Measurements from ENCODE around the gene GATA6. TPM values are rescaled to one million over a fixed set of nuclear protein-coding genes. Genes with fewer than 3 reads are reported as not detected.
A peak's percentile ranks its signal among the peaks of the same experiment; 100 is the strongest.

GATA6 gene
- total RNA-seq, result 100 to 1,000 TPM; 106 to 158 TPM
- polyA plus RNA-seq (2013, experiment 1 of 2), result 30.0 TPM
- 39.3 TPM for polyA plus RNA-seq (2013, experiment 2 of 2)
- long read RNA-seq, experiment 1, transcript GATA6-201 (7 exons, 3,770 nt), result minor isoform, 13 of 76 reads
- long read RNA-seq, experiment 1, transcript GATA6-202 (6 exons, 2,057 nt), result major isoform, 16 of 76 reads
- long read RNA-seq, experiment 1, partial matches to known transcripts, result 14 of 76 reads
- long read RNA-seq, experiment 1, other reads (novel, unspliced or antisense), result 33 of 76 reads
- long read RNA-seq, experiment 2, transcript GATA6-201 (7 exons, 3,770 nt), result major isoform, 681 of 831 reads
- long read RNA-seq, experiment 2, transcript GATA6-202 (6 exons, 2,057 nt), result minor isoform, 53 of 831 reads
- long read RNA-seq, experiment 2, partial matches to known transcripts, result 10 of 831 reads
- long read RNA-seq, experiment 2, other reads (novel, unspliced or antisense), result 87 of 831 reads
- long read RNA-seq, experiment 3, partial matches to known transcripts, result 365 of 373 reads
- long read RNA-seq, experiment 3, other reads (novel, unspliced or antisense), result 5 of 373 reads
- long read RNA-seq, experiment 4, partial matches to known transcripts, result 0 of 18 reads
- long read RNA-seq, experiment 4, other reads (novel, unspliced or antisense), result 17 of 18 reads

DNA sequence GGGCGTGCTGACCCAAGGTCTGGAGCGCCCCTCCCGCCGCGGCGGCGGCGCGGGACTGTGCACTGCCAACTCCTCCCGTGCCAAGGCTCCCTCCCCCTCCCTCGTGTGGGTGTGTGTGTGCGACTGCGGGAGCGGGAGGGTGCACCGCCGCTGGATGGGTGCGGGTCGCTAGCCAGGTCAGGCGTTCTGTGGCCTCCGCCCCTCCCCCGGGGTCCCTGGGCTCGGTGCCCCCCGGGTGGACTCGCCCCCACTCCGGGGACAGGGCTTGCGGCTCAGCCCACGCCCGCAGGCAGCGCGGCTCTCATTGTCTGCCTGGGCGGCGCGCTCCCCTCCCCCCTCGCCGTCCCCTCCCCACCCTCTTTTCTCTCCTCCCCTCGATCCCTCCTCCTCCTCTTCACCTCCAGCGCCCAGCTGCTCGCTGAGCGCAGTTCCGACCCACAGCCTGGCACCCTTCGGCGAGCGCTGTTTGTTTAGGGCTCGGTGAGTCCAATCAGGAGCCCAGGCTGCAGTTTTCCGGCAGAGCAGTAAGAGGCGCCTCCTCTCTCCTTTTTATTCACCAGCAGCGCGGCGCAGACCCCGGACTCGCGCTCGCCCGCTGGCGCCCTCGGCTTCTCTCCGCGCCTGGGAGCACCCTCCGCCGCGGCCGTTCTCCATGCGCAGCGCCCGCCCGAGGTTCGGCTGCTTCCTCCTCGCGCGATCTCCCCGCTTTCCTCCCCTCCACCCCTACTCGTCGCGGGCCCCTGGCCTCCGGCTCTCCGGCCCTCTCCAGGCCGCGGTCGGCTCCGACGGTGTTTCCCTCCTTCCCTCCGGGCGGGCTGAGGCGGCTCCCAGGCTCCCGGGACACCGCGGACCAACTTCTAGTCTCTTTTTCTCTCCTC is at the start of gene GATA6:
Gene GATA6, plus strand, starts transcription at position 579 of the 878 bp plus-strand sequence. CDS start 1,556 bp downstream, outside the sequence.
- Mint-ChIP-seq H3K4me1 (peaks cover 15% of the 10 kb centered on the region), H3K27me3 (ENCODE audit: insufficient read depth) (peaks cover 73% of the 10 kb centered on the region), H3K4me3 (peak within 1 kb of the TSS; percentile 98), H3K9me3 (no peaks in the 10 kb centered on the region), H3K27ac (peak within 1 kb of the TSS; percentile 98), H3K36me3 (ENCODE audit: low read depth) (peaks cover 54% of the 10 kb centered on the region)
- H3K36me3 ChIP-seq (ENCODE audit: control insufficient read depth, insufficient read depth, low read length), result peaks cover 57% of the 10 kb centered on the region
- peaks cover 6% of the 10 kb centered on the region for H3K9me3 ChIP-seq (ENCODE audit: control insufficient read depth, low read length)
- H3K27ac ChIP-seq (ENCODE audit: low read depth, low read length), result no peak within 1 kb of the TSS
- peak; percentile 47 for TF ChIP-seq CTCF (conservative IDR thresholded peaks at IDR 0.05)
- WGBS, 2 experiments (ENCODE audit: insufficient coverage in 1 of 2, insufficient read length in 1 of 2), result 0% methylated on average over 30 to 87 of the region's 87 CpGs
- peak; percentile 97 for DNase-seq
- peaks cover 42% of the 10 kb centered on the region for H3K27me3 ChIP-seq (ENCODE audit: control insufficient read depth, insufficient read depth, low read length, poor library complexity, severe bottlenecking)
- peak within 1 kb of the TSS; percentile 99 for H3K9ac ChIP-seq (ENCODE audit: extremely low read depth, low read length, poor library complexity, severe bottlenecking)
- H3K4me3 ChIP-seq (ENCODE audit: low read length), result peak within 1 kb of the TSS; percentile 100
- no peaks in the 10 kb centered on the region for H3K4me1 ChIP-seq (ENCODE audit: control insufficient read depth, insufficient read depth, low read length)

DNA sequence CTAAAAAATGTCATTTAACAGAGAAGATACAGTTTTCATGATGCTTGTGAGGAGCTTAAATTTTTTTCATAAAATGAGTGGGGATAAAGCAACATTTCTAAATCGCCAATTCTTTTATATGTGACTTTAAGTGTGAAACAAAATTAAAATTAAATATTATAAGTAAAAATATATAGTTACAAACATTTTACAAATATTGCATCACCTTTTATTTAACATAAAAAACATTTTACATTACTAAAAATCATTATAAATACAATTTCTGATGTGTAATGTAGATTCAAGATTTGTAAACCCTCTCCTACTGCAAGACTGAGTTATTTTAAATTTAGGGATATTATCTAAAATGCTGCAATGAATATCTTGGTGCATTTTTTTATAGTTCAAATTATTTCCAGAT is 44.4 kb upstream of the GATA6 start:
- Mint-ChIP-seq H3K27ac (no peak overlapping the region), H3K9me3 (peaks cover 10% of the 10 kb centered on the region), H3K36me3 (ENCODE audit: low read depth) (no peaks in the 10 kb centered on the region), H3K4me1 (peaks cover 4% of the 10 kb centered on the region), H3K4me3 (no peak overlapping the region), H3K27me3 (ENCODE audit: insufficient read depth) (peaks cover 2% of the 10 kb centered on the region)
- no peaks in the 10 kb centered on the region for H3K4me1 ChIP-seq (ENCODE audit: control insufficient read depth, insufficient read depth, low read length)
- H3K9ac ChIP-seq (ENCODE audit: extremely low read depth, low read length, poor library complexity, severe bottlenecking), result no peak overlapping the region
- TF ChIP-seq CTCF (conservative IDR thresholded peaks at IDR 0.05), result no peak
- no peaks in the 10 kb centered on the region for H3K36me3 ChIP-seq (ENCODE audit: control insufficient read depth, insufficient read depth, low read length)
- H3K27me3 ChIP-seq (ENCODE audit: control insufficient read depth, insufficient read depth, low read length, poor library complexity, severe bottlenecking), result no peaks in the 10 kb centered on the region
- H3K27ac ChIP-seq (ENCODE audit: low read depth, low read length), result no peak overlapping the region
- no CpG with 5 or more reads among the region's 1 CpG for WGBS, 2 experiments (ENCODE audit: insufficient coverage in 1 of 2, insufficient read length in 1 of 2)
- no peaks in the 10 kb centered on the region for H3K9me3 ChIP-seq (ENCODE audit: control insufficient read depth, low read length)
- no peak overlapping the region for H3K4me3 ChIP-seq (ENCODE audit: low read length)
- DNase-seq, result no peak

- H3K27me3 ChIP-seq (ENCODE audit: control insufficient read depth, insufficient read depth, low read length, poor library complexity, severe bottlenecking), result peaks cover 11% of the 10 kb centered on the region
- Mint-ChIP-seq H3K27me3 (ENCODE audit: insufficient read depth) (peaks cover 11% of the 10 kb centered on the region), H3K4me1 (peaks cover 12% of the 10 kb centered on the region), H3K4me3 (no peak overlapping the region), H3K36me3 (ENCODE audit: low read depth) (no peaks in the 10 kb centered on the region), H3K27ac (no peak overlapping the region), H3K9me3 (no peaks in the 10 kb centered on the region)
- no peaks in the 10 kb centered on the region for H3K36me3 ChIP-seq (ENCODE audit: control insufficient read depth, insufficient read depth, low read length)
- H3K4me3 ChIP-seq (ENCODE audit: low read length), result no peak overlapping the region
- no peak overlapping the region for H3K27ac ChIP-seq (ENCODE audit: low read depth, low read length)
- DNase-seq, result no peak
- WGBS, 2 experiments (ENCODE audit: insufficient coverage in 1 of 2, insufficient read length in 1 of 2), result 92 to 95% methylated on average over 2 to 4 of the region's 5 CpGs
- no peaks in the 10 kb centered on the region for H3K9me3 ChIP-seq (ENCODE audit: control insufficient read depth, low read length)
- H3K4me1 ChIP-seq (ENCODE audit: control insufficient read depth, insufficient read depth, low read length), result peaks cover 5% of the 10 kb centered on the region
- no peak overlapping the region for H3K9ac ChIP-seq (ENCODE audit: extremely low read depth, low read length, poor library complexity, severe bottlenecking)
- TF ChIP-seq CTCF (conservative IDR thresholded peaks at IDR 0.05), result no peak
Measured at GRCh38 chr18:22128954-22129353, 40.4 kb upstream of the GATA6 start.

Measured in endodermal cell (in vitro differentiated cells).